Prostate gland (tissue), 2 donors: ENCODE measurements around the gene R3HDM2. TPM values are rescaled to one million over a fixed set of nuclear protein-coding genes. Genes with fewer than 3 reads are reported as not detected.
"Not testable (repeated sequence)": the region's sequence is repeated elsewhere in the genome, so short reads cannot be mapped to it uniquely, and the experiment has no call there.

Source experiments
- DNase-seq: peaks from one replicate; pipeline ENCODE4 v3.0.0-alpha.2; 2019; ENCODE audit warnings: low spot score
- H3K27ac ChIP-seq, 2 donors: fragments of 200-600 bp; sonication (generic); 2 replicates each; pipeline ENCODE4 v1.5.1; 2017 to 2019
- H3K27me3 ChIP-seq: fragments of 200-600 bp; sonication (generic); replicated peaks from 2 replicates; pipeline ENCODE4 v1.5.1; 2019; ENCODE audit not compliant: insufficient read depth
- H3K36me3 ChIP-seq, 2 donors: fragments of 200-600 bp; sonication (generic); 1 replicate in 1 of 2; 2 replicates in 1 of 2; pipeline versions ENCODE4 v1.5.1 to v1.8.1; 2017 to 2019
- H3K4me1 ChIP-seq: fragments of 200-600 bp; sonication (generic); replicated peaks from 2 replicates; pipeline ENCODE4 v1.5.1; 2019
- H3K4me3 ChIP-seq, 2 donors: fragments of 200-600 bp; sonication (generic); 2 replicates each; pipeline ENCODE4 v1.5.1; 2017 to 2019
- H3K9me3 ChIP-seq: fragments of 200-600 bp; sonication (generic); 2 replicates; pipeline ENCODE4 v1.5.1; 2017
- POLR2A ChIP-seq: fragments of 450-650 bp; IDR thresholded peaks from one replicate; pipeline ENCODE4 v1.6.1; 2016; ENCODE audit warnings: antibody characterized with exemption, mild to moderate bottlenecking
- POLR2AphosphoS5 ChIP-seq: sonication (generic); formaldehyde crosslinking; IDR thresholded peaks from one replicate; pipeline ENCODE4 v1.6.1; 2017; ENCODE audit warnings: antibody characterized with exemption
- WGBS: methylation state at CpG from one replicate; pipeline ENCODE4 v1.1.5; 2018; 5-methylcytosine and 5-hydroxymethylcytosine counted together
- intact Hi-C: fragments of 100-400 bp; cut with DNase I; formaldehyde crosslinking; loops from one replicate; pipeline ENCODE4 v1.14.2; 2022
- total RNA-seq, 2 donors: library from RNA; depleted of rRNA; stranded (reverse); fragments of >200 nt; gene quantifications; one replicate each; pipeline ENCODE4 v1.1.0, GENCODE V29; 2016
- TF ChIP-seq, protein P1 (sequence below), 4 experiments: fragments of 200-600 bp in 2 of 4; fragments of 450-650 bp in 2 of 4; sonication (generic) in 2 of 4; IDR thresholded peaks; 1 replicate in 3 of 4; 2 replicates in 1 of 4; pipeline ENCODE4 v1.5.1; 2016 to 2019; ENCODE audit warnings: antibody characterized with exemption in 4 of 4, mild to moderate bottlenecking in 2 of 4, moderate library complexity in 2 of 4

R3HDM2 gene
- total RNA-seq, 2 donors from 2014 or later: 38.7 to 80.9 TPM

DNA sequence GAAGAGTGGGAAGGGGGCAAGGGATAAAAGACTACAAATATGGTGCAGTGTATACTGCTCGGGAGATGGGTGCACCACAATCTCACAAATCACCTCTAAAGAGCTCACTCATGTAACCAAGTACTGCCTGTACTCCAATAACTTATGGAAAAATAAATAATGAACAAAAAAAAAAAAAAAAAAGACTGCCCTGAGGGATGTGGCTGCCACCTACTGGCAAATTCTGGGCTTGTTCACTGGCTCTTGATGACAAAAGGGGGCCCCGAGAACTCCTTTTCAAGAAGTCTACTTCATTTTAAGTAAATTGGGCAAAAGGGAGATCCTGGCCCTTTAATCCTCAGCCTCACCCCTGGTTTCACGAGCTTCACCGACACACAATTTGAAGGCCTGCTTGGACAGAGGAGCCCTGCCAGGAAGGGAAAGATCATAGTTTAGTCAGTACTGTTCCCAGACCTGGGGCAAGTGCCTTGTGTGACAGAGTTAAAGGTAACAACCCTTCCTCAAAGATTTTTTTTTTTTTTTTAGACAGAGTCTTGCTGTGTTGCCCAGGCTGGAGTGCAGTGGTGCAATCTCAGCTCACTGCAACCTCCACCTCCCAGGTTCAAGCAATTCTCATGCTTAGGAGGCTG lies 153.8 kb downstream of the R3HDM2 start:
- intact Hi-C loops: no loop called here

DNA sequence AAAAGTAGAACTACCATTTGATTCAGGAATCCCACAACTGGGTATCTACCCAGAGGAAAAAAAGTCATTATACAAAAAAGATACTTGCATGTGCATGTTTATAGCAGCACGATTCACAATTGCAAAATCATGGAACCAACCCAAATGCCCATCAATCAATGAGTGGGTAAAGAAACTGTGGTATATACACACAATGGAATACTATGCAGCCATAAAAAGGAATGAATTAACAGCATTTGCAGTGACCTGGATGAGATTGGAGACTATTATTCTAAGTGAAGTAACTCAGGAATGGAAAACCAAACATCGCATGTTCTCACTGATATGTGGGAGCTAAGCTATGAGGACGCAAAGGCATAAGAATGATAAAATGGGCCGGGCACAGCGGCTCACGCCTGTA lies 154.6 kb downstream of the R3HDM2 start:
- H3K4me1 ChIP-seq: peaks cover 12% of the 10 kb centered on the region
- H3K4me3 ChIP-seq, H3K9me3 ChIP-seq, intact Hi-C loops, H3K36me3 ChIP-seq, H3K27me3 ChIP-seq, DNase-seq: not testable (repeated sequence)
- peak overlapping the region; percentile 35 to 82 for H3K27ac ChIP-seq
- WGBS: 93% methylated on average over 6 of the region's 6 CpGs

More for the DNA sequence above, 153.8 kb downstream of the R3HDM2 start:
- TF ChIP-seq POLR2A (no peak), POLR2AphosphoS5 (peak; percentile 69)
- TF ChIP-seq, protein P1, sequence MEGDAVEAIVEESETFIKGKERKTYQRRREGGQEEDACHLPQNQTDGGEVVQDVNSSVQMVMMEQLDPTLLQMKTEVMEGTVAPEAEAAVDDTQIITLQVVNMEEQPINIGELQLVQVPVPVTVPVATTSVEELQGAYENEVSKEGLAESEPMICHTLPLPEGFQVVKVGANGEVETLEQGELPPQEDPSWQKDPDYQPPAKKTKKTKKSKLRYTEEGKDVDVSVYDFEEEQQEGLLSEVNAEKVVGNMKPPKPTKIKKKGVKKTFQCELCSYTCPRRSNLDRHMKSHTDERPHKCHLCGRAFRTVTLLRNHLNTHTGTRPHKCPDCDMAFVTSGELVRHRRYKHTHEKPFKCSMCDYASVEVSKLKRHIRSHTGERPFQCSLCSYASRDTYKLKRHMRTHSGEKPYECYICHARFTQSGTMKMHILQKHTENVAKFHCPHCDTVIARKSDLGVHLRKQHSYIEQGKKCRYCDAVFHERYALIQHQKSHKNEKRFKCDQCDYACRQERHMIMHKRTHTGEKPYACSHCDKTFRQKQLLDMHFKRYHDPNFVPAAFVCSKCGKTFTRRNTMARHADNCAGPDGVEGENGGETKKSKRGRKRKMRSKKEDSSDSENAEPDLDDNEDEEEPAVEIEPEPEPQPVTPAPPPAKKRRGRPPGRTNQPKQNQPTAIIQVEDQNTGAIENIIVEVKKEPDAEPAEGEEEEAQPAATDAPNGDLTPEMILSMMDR (IDR thresholded peaks at IDR 0.05): peak in 3 of 4 experiments; percentile 42 to 54 (median 49)
- Histone ChIP-seq H3K27me3 (no peaks in the 10 kb centered on the region), H3K4me1 (peaks cover 12% of the 10 kb centered on the region), H3K36me3 (peaks cover 0 to 2% of the 10 kb centered on the region in 2 donors), H3K27ac (peak overlapping the region; percentile 71 to 82), H3K4me3 (no peak overlapping the region), H3K9me3 (no peaks in the 10 kb centered on the region)
- peak; percentile 50 for DNase-seq
- 34% methylated on average over 4 of the region's 4 CpGs for WGBS

DNA sequence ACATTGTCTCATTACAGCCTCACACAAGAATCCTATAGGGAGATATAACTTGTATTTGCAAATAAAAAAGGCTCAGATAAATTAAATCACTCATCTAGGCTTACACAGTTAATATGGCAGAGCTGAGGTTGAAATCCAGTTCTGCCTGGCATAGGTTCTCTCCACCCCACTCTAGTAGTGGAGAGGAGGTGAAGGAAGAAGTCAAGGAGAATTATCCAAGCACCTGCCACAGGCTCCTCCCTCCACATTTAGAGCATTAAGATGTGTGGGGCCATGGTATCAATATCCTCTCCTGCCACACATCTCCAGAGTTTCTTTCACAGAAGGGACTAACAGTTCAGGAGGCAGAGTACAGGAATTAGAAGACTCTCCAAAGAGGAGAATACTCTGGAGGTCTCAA lies 157.3 kb downstream of the R3HDM2 start:
- TF ChIP-seq POLR2AphosphoS5 (no peak), POLR2A (no peak)
- intact Hi-C loops: no loop called here
- no peaks in the 10 kb centered on the region for H3K9me3 ChIP-seq
- DNase-seq: no peak
- no peak overlapping the region for H3K4me3 ChIP-seq
- no peaks in the 10 kb centered on the region for H3K27me3 ChIP-seq
- peaks cover 3 to 8% of the 10 kb centered on the region in 2 donors for H3K36me3 ChIP-seq
- peaks cover 3% of the 10 kb centered on the region for H3K4me1 ChIP-seq
- no peak overlapping the region for H3K27ac ChIP-seq

DNA sequence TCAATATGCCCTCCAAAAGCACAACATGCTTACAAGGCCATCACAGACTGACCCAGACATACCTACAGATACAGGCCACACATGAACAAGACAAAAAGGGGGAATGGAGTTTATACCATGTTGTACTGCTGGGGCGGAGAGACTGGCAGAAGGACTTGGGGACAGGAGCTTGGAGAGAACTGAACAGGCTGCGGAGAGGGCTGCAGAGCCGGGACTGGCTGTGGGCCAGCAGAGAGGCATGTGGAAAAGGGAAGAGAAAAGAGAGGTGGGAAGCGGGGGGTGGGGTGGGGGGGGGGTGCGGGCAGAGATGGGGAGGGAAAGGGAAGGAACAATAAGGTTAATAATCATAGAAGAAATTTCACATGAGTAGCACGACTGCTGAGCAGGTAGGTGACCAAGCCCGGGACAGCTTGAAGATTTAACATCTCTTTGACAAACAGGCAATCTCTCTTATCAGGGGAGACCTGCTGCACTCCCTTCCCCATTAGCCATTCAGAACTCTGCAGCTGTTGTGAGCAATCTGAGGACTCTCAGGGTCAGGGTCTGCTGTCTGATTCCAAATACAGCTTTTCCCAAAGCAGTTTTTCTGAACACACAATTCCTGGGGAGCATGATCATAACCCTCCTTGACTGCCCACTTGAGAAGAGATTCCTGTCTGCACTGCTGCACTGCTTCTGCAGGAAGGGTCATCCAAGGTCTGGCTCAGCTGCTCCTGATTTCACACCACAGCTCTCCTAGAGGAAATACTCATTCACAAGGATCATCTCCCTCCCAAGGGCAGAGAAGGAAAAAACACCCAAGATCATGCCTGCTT lies 158.3 kb downstream of the R3HDM2 start:
- H3K27ac ChIP-seq: no peak overlapping the region
- H3K4me1 ChIP-seq: peaks cover 2% of the 10 kb centered on the region
- TF ChIP-seq, protein P1 (IDR thresholded peaks at IDR 0.05): no peak
- TF ChIP-seq POLR2A (no peak), POLR2AphosphoS5 (no peak)
- no peaks in the 10 kb centered on the region for H3K27me3 ChIP-seq
- no peak for DNase-seq
- WGBS: 68% methylated on average over 7 of the region's 7 CpGs
- no peak overlapping the region for H3K4me3 ChIP-seq
- H3K9me3 ChIP-seq: no peaks in the 10 kb centered on the region
- H3K36me3 ChIP-seq: peaks cover 3 to 8% of the 10 kb centered on the region in 2 donors
- intact Hi-C loops: no loop called here

DNA sequence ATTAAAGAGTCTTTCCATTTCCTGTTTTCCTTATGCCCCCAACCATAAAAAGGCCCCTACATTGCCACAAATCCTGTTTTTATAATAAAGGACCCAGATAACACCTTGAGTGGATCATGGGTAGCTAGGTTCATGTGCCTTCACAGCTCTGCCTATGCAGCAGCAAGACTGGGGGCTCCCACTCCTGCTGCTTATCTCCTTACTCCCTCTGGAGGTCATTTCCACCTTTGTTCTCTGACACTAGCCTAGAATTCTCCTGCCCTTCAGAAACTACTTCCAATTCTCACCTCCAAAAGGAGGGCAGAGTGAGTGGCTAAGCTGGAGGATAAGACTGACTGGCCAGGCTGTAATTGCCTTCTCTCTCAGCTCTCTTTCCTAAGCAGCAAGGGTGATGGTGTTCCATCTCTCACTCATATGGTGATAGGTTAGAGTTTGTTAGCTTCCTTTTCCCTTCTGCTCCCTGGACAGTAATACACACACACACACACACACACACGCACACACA lies 159.8 kb downstream of the R3HDM2 start:
- H3K36me3 ChIP-seq: peaks cover 3 to 8% of the 10 kb centered on the region in 2 donors
- WGBS: 100% methylated on average over 1 of the region's 1 CpG

More for the DNA sequence above, 159.8 kb downstream of the R3HDM2 start:
- H3K9me3 ChIP-seq: no peaks in the 10 kb centered on the region
- no peak overlapping the region for H3K4me3 ChIP-seq
- intact Hi-C loops: no loop called here
- no peak overlapping the region for H3K27ac ChIP-seq
- TF ChIP-seq POLR2A (no peak), POLR2AphosphoS5 (no peak)
- TF ChIP-seq, protein P1 (IDR thresholded peaks at IDR 0.05): no peak
- no peaks in the 10 kb centered on the region for H3K4me1 ChIP-seq
- no peaks in the 10 kb centered on the region for H3K27me3 ChIP-seq
- DNase-seq: no peak
